Bronchial epithelial cell (primary cell): ENCODE results near the gene GNG13. TPM values are rescaled to one million over a fixed set of nuclear protein-coding genes. Genes with fewer than 3 reads are reported as not detected.

Source experiments
- DNase-seq: peaks from one replicate; pipeline ENCODE4 v3.0.0-alpha.2; 2010; ENCODE audit warnings: low read depth
- FAIRE-seq: peaks from 2 replicates; lab custom pipeline; 2011; peaks lifted over from hg19 to GRCh38; lab: Jason Lieb, UNC
- H3K27me3 ChIP-seq: 2 replicates; pipeline ENCODE4 v1.5.1; 2011; ENCODE audit warnings: low read length; ENCODE audit not compliant: control insufficient read depth, insufficient read depth
- H3K36me3 ChIP-seq: 2 replicates; pipeline ENCODE4 v1.5.1; 2011; ENCODE audit warnings: low read length; ENCODE audit not compliant: control insufficient read depth, insufficient read depth
- H3K4me3 ChIP-seq: 2 replicates; pipeline ENCODE4 v1.5.1; 2011; ENCODE audit warnings: mild to moderate bottlenecking, low read depth, low read length, control low read depth
- total RNA-seq: library from RNA; depleted of rRNA; stranded (reverse); fragments of >200 nt; gene quantifications from 2 replicates; pipeline ENCODE4 v1.2.1, GENCODE V29; 2014
- TF ChIP-seq, protein P1 (sequence below): IDR thresholded peaks from 2 replicates; pipeline ENCODE4 v1.5.1; 2011; ENCODE audit warnings: mild to moderate bottlenecking, moderate library complexity, low read length, control low read depth, inconsistent platforms; ENCODE audit not compliant: insufficient read depth, severe bottlenecking

GNG13 gene
- total RNA-seq, 1 donor from 2014 or later: not detected

DNA sequence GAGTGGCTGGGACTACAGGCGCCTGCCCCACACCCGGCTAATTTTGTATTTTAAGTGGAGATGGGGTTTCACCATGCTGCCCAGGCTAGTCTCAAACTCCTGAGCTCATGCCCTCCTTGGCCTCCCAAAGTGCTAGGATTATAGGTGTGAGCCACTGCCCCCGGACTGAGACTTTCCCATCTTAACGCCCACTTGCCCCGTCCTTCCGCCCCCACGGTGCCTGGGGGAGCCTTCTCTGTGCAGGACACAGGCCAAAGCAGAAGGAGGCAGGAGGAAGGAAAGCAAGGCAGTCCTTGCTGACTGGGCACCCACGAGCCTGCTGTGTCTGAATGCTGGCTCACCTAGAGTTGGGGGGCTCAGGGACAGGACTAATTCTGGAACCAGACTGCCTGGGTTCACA lies 17.6 kb upstream of the GNG13 start:
- Histone ChIP-seq H3K4me3 (no peak overlapping the region), H3K27me3 (peaks cover 3% of the 10 kb centered on the region), H3K36me3 (no peaks in the 10 kb centered on the region)
- TF ChIP-seq, protein P1, sequence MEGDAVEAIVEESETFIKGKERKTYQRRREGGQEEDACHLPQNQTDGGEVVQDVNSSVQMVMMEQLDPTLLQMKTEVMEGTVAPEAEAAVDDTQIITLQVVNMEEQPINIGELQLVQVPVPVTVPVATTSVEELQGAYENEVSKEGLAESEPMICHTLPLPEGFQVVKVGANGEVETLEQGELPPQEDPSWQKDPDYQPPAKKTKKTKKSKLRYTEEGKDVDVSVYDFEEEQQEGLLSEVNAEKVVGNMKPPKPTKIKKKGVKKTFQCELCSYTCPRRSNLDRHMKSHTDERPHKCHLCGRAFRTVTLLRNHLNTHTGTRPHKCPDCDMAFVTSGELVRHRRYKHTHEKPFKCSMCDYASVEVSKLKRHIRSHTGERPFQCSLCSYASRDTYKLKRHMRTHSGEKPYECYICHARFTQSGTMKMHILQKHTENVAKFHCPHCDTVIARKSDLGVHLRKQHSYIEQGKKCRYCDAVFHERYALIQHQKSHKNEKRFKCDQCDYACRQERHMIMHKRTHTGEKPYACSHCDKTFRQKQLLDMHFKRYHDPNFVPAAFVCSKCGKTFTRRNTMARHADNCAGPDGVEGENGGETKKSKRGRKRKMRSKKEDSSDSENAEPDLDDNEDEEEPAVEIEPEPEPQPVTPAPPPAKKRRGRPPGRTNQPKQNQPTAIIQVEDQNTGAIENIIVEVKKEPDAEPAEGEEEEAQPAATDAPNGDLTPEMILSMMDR: no peak
- DNase-seq: no peak
- FAIRE-seq: no peak

DNA sequence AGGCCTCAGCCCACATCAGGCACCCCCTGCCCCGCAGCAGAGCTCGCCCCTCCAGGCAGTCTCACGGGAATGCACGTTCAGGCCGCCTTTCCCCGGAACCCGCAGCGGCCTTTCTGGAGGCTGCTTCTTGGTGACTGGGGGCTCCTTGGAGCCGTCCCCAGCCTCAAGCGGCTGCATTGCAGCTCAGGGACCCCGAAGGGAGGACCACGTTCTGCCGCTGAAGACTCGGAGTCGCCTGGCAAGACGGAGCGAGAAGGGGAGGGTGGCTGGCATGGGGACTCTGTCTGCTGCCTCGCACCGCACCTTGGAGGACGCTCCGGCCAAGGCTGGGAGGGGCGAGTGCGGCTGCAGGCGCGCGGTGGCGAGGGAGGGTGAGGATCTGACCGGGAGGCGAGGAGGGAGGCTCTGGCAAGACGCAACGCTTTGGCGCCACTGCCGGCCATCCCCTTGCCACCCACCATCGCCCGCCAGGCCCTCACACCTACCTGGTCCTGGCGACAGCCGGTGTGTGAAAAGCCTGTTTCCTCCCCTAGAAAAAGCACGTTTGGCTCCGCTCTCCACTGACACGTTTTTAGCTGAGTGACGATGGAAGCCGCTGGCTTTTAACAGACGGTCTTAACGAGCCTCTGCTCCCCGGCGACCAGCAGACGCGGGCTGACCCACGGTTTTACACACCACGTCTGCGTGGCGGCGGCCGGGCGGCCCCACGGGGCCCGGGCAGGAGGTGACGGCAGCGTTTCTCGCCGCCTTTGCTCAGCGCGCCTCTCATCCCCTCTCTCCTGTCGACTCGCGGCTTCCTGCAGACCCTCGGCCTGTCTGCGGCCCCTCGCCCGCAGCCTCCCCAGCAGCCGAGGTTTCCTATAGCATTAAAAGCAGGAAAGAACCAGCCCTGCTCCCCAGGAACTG lies 16.7 kb upstream of the GNG13 start:
- FAIRE-seq (no peak), DNase-seq (no peak)
- no peak overlapping the region for H3K4me3 ChIP-seq
- TF ChIP-seq, protein P1: no peak
- H3K27me3 ChIP-seq: peaks cover 3% of the 10 kb centered on the region
- H3K36me3 ChIP-seq: no peaks in the 10 kb centered on the region

DNA sequence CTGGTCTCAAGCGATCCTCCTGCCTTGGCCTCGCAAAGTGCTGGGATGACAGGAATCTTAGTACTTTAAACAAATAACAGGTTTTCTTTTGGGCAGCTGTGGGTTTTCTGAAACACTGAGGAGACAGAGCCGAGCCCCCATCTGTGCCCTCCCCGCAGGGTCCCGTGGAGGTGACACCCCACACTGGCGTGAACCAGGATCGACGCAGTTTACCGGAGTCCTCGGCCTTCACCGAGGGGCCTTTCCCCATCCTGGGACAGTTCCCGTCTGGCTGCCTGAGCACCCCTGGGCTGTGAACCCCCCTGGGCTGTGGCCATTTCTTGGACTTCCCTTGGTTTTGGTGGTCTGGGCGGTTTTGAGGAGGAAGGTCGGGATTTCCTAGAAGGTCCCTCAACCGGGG lies 15.3 kb upstream of the GNG13 start:
- no peak for FAIRE-seq
- TF ChIP-seq, protein P1: no peak
- no peak for DNase-seq
- peaks cover 3% of the 10 kb centered on the region for H3K27me3 ChIP-seq
- no peak overlapping the region for H3K4me3 ChIP-seq
- H3K36me3 ChIP-seq: no peaks in the 10 kb centered on the region

DNA sequence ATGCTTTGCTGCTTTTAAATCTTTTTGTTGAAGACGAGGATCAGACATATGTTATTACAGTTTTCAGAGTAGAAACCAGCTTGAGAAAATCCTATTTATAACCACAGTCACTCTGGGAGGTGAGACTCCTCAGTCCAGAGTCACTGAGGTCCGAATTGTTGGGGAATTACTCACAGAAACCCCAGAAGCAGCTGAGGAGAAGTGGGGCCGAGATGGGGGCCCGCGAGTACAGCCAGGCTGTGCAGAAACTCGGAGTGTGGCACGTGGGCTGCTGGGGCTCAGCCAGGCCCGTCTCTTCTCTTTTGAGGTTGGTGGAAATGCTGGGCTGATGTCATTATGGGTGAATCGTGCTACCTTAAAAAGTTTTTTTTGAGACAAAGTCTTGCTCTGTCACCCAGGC lies 14.4 kb upstream of the GNG13 start:
- FAIRE-seq (no peak), DNase-seq (no peak)
- Histone ChIP-seq H3K27me3 (peaks cover 3% of the 10 kb centered on the region), H3K36me3 (no peaks in the 10 kb centered on the region), H3K4me3 (no peak overlapping the region)
- TF ChIP-seq, protein P1: no peak

DNA sequence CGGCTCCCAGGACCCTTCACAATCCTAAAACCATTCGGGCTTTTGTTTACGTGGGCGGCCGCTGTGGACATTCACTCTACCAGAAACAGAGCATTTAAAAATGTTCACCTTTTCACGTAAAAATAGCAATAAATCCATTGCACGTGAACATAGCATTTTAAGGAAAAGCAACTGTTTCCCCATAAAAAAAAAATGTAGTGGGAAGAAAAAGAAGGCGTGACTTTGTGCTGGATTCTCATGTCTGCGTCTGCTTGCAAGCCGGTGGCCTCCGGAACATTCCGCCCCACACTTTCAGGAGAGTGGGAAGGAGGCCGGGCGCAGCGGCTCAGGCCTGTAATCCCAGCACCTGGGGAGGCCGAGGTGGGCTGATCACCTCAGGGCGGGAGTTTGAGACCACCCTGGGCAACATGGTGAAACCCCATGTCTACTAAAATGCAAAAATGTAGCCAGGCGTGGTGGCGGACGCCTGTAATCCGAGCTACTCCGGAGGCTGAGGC lies 13.4 kb upstream of the GNG13 start:
- Histone ChIP-seq H3K27me3 (peaks cover 3% of the 10 kb centered on the region), H3K4me3 (no peak overlapping the region), H3K36me3 (no peaks in the 10 kb centered on the region)
- FAIRE-seq (no peak), DNase-seq (no peak)
- TF ChIP-seq, protein P1: no peak
